ENCODE measurements around the gene XRCC3. TPM values are rescaled to one million over a fixed set of nuclear protein-coding genes. Genes with fewer than 3 reads are reported as not detected.
"Not testable (repeated sequence)": the region's sequence is repeated elsewhere in the genome, so short reads cannot be mapped to it uniquely, and the experiment has no call there.

Gene XRCC3
- total RNA-seq, 1 donor from 2014 or later = 8.9 TPM

GRCh38 chr14:103695296-103696069 lies 19.8 kb downstream of the XRCC3 start:
- DNase-seq (ENCODE audit: low read depth in 2 of 2) = no peak

- DNase-seq (ENCODE audit: low read depth in 2 of 2) = no peak
These were observed 20.7 kb downstream of the XRCC3 start for GRCh38 chr14:103694572-103695026.

GRCh38 chr14:103693515-103693914 lies 21.7 kb downstream of the XRCC3 start:
- no peak for DNase-seq (ENCODE audit: low read depth in 2 of 2)

GRCh38 chr14:103692871-103693270 lies 22.4 kb downstream of the XRCC3 start:
- no peak for DNase-seq (ENCODE audit: low read depth in 2 of 2)

GRCh38 chr14:103692159-103692558 lies 23.1 kb downstream of the XRCC3 start:
- DNase-seq (ENCODE audit: low read depth in 2 of 2) = no peak

GRCh38 chr14:103691655-103692054 lies 23.6 kb downstream of the XRCC3 start:
- not testable (repeated sequence) for DNase-seq (ENCODE audit: low read depth in 2 of 2)

- DNase-seq (ENCODE audit: low read depth in 2 of 2) = no peak
These were observed 24.9 kb downstream of the XRCC3 start for GRCh38 chr14:103690332-103690731.

- no peak for DNase-seq (ENCODE audit: low read depth in 2 of 2)
These were observed 26.0 kb downstream of the XRCC3 start for GRCh38 chr14:103688906-103689902.

- no peak for DNase-seq (ENCODE audit: low read depth in 2 of 2)
These were observed 26.8 kb downstream of the XRCC3 start for GRCh38 chr14:103688441-103688840.

- no peak for DNase-seq (ENCODE audit: low read depth in 2 of 2)
These were observed 27.5 kb downstream of the XRCC3 start for GRCh38 chr14:103687712-103688111.

- peak; percentile 38 to 70 for DNase-seq (ENCODE audit: low read depth in 2 of 2)
These were observed 28.3 kb downstream of the XRCC3 start for GRCh38 chr14:103686831-103687485.

- no peak for DNase-seq (ENCODE audit: low read depth in 2 of 2)
These were observed 29.7 kb downstream of the XRCC3 start for GRCh38 chr14:103685276-103686211.

- no peak for DNase-seq (ENCODE audit: low read depth in 2 of 2)
These were observed 30.4 kb downstream of the XRCC3 start for GRCh38 chr14:103684871-103685270.

GRCh38 chr14:103684471-103684870 lies 30.8 kb downstream of the XRCC3 start:
- DNase-seq (ENCODE audit: low read depth in 2 of 2) = no peak

GRCh38 chr14:103683139-103683538 lies 32.1 kb downstream of the XRCC3 start:
- no peak for DNase-seq (ENCODE audit: low read depth in 2 of 2)

GRCh38 chr14:103680491-103681231 lies 34.6 kb downstream of the XRCC3 start:
- DNase-seq (ENCODE audit: low read depth in 2 of 2) = no peak

GRCh38 chr14:103679351-103679750 lies 35.9 kb downstream of the XRCC3 start:
- peak; percentile 68 to 77 for DNase-seq (ENCODE audit: low read depth in 2 of 2)

GRCh38 chr14:103676881-103677675 lies 38.2 kb downstream of the XRCC3 start:
- no peak for DNase-seq (ENCODE audit: low read depth in 2 of 2)

- DNase-seq (ENCODE audit: low read depth in 2 of 2) = no peak
These were observed 39.3 kb downstream of the XRCC3 start for GRCh38 chr14:103675957-103676356.

All from lung microvascular endothelial cell (primary cell).